HG03039 (cell line): Measurements from ENCODE around the gene USP19.

Experiments used
- ATAC-seq: cut with Tn5 transposase; IDR thresholded peaks from one replicate; pipeline ENCODE4 v1.9.1; 2021; ENCODE audit warnings: mild to moderate bottlenecking, moderate library complexity; ENCODE audit not compliant: unreplicated experiment

Gene USP19

DNA sequence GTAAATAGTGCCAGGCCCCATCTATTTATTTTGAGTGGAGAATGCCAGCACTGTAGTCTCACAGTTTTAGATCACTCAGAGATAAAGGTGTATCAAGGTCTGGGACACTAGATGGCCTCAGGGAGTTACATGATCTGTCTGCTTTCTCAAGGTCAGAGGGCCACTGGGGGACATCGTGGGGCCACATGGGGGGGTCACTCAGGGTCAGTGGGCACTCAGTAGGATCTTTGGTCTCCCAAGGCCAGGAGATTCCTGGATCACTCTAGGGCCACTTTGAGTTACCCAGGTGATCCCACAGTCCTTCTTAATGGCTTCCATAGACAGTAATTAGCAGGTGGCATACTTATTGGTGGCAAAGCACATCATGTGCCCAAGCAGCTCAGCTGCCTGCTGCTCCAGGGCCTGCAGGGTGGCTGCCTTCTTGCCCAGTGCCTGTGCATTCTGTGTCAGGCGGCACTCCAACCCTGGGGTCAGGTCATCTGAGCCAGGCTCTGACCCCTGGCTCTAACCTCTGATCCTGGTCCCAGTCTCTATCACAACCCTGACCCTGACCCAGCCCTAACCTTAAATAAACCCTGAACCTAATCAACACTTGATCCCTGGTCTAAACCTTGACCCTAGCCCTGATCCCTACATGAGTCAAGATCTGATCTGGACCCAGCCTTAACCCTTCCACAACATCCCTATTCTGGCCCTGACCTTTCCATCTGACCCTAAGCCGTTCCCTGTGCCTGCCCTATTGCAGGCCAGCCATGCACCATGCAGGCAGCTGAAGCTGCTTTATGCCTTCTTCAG lies 14.0 kb upstream of the USP19 start:
- no peak for ATAC-seq

GRCh38 chr3:49133226-49133951 lies 12.8 kb upstream of the USP19 start:
- ATAC-seq, result no peak

GRCh38 chr3:49132437-49133225 lies 12.0 kb upstream of the USP19 start, which contains the start of gene LAMB2:
Gene LAMB2, minus strand, starts transcription at chr3:49133050. Its CDS starts 183 bp downstream, at chr3:49132867.
- no peak for ATAC-seq

- no peak for ATAC-seq
These were observed 11.4 kb upstream of the USP19 start for GRCh38 chr3:49132073-49132436.

- no peak for ATAC-seq
These were observed 11.0 kb upstream of the USP19 start for GRCh38 chr3:49131576-49131975.

- ATAC-seq, result no peak
These were observed 10.4 kb upstream of the USP19 start for GRCh38 chr3:49131040-49131439.

DNA sequence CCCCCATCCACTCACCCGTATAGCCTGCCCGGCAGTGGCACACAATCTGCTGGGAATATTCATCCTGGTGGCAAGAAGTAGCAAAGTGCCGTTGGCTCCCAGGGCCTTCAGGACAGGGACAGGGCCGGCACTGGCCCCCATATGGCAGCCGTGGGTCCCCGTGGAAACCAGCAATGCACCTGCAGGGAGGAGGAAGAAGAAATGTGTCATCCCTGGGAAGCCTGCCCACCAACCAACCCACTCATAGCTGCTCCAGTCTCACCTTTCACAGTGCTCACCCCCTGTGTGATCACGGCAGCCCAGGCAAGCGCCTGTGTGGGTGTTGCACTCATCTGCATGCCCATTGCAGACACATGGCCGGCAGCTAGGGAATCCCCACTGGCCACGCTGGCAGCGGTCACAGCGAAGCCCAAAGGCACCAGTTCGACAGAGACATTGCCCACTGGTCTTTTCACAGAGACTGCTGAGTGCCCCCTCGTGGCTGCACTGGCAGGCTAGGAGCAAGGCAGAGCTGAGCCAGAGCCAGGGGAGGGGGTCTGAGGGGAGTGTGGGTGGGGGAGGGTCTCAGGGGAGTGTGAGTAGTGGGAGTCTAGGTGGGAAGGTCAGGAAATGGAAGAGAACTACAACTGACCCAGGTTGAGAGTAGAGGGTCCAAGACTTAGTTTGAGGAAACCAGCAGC lies 4.5 kb upstream of the USP19 start:
- no peak for ATAC-seq

DNA sequence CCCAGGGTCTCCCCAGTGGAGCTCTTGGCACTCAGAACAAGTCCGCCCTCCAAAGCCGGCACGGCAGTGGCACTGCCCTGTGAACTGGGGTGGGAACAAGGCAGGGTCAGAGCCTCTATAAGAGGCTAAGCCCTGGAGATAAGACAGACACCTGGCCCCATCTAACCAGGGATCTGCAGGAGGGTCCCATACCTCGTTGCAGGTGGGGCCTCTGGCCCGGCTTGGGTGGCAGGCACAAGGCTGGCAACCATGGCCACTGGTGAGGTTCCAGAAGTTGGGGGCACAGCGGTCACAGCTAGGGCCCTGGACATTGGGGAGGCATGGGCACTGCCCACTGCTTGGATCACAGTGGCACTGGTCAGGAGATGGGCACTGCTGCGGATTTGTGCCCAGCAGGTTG lies 3.6 kb upstream of the USP19 start:
- ATAC-seq, result no peak

DNA sequence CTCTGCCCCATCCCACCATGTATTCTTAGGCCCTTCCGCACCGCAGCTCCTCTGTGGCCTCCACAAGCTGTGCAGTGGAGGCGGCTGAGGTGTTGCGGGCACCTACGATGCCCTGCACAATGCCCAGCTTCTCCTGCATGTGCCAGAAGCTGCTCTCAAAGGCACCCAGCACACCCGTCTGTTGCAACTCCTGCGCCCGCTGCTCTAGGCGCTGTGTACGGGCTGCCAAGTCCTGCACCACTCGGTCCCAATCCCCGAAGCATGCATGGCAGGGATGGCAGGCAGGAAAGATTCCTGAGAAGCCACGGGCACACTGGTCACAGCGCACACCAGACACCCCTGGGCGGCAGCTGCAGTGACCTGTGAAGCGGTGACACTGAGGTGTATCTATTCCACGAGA lies 3.1 kb upstream of the USP19 start:
- ATAC-seq, result no peak

- no peak for ATAC-seq
These were observed 2.4 kb upstream of the USP19 start for GRCh38 chr3:49122886-49123545.

DNA sequence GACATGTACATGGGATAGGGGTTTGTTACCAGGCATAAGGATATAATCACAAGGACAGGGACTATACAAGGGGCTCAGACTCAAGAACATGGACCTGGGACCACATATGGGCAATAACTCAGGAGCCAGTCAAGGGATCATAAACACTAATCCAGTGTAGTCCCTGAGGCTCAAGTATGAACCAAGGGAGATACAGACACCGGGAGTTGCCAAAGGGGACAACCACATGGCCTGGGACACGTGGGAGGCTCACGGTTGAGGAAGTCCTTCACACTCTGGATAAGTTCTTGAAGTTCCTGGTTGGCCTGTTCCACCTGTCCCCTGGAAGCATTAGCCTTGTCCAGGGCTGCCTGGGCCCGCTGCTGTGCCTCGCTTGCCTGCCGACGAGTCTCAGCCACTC lies 1.8 kb upstream of the USP19 start:
- no peak for ATAC-seq

GRCh38 chr3:49122022-49122421 lies 1.4 kb upstream of the USP19 start:
- no peak for ATAC-seq

- no peak for ATAC-seq
These were observed 611 bp upstream of the USP19 start for GRCh38 chr3:49121132-49121736.

- ATAC-seq, result no peak
These were observed 556 bp downstream of the USP19 start for GRCh38 chr3:49120096-49120437.

- no peak for ATAC-seq
These were observed 1.2 kb downstream of the USP19 start for GRCh38 chr3:49119439-49119838.

GRCh38 chr3:49119036-49119435 lies 1.6 kb downstream of the USP19 start:
- ATAC-seq, result no peak

- no peak for ATAC-seq
These were observed 8.4 kb downstream of the USP19 start for GRCh38 chr3:49112262-49112661.

GRCh38 chr3:49111347-49111746 lies 9.3 kb downstream of the USP19 start:
- no peak for ATAC-seq

GRCh38 chr3:49110780-49111179 lies 9.8 kb downstream of the USP19 start:
- ATAC-seq, result no peak

DNA sequence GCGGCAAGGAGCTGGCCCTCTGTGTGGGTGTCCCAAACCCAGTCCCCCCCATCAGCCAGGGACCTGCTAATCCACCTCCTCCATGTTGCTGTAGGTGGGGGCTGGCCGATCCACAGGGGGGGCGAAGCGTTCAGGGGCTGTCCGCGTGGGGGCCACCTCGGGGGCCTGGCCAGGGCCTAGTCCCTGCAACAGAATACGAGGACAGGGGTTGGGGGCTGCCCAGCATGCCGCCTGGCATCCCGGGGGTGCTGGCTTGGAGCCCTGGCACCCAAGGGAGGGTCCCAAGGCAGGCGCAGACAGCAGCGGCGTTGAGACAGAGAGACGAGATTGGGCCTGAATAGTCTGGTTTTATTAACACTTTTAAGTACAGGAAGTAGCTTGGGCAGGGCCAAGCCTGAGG lies 12.3 kb downstream of the USP19 start:
- no peak for ATAC-seq
